Karpas-422 (cell line): ENCODE measurements around the gene ANKRD13B. TPM values are rescaled to one million over a fixed set of nuclear protein-coding genes. Genes with fewer than 3 reads are reported as not detected.
"Not testable (repeated sequence)": the region's sequence is repeated elsewhere in the genome, so short reads cannot be mapped to it uniquely, and the experiment has no call there.

ENCODE experiments used
- DNase-seq: peaks from one replicate; pipeline ENCODE4 v3.0.0-alpha.2; 2015
- H2AFZ ChIP-seq: fragments of 200-600 bp; sonication (generic); 2 replicates; pipeline ENCODE4 v1.6.1; 2014; ENCODE audit warnings: antibody characterized with exemption, low read length, mixed read lengths
- H3K27ac ChIP-seq: fragments of 200-600 bp; sonication (generic); 2 replicates; pipeline ENCODE4 v1.5.1; 2014; ENCODE audit warnings: mild to moderate bottlenecking, low read length, moderate library complexity
- H3K27me3 ChIP-seq: fragments of 200-600 bp; sonication (generic); 2 replicates; pipeline ENCODE4 v1.6.1; 2014; ENCODE audit warnings: low read length, mixed read lengths
- H3K36me3 ChIP-seq: fragments of 200-600 bp; sonication (generic); 2 replicates; pipeline ENCODE4 v1.6.1; 2014; ENCODE audit warnings: low read length, mixed read lengths; ENCODE audit not compliant: insufficient read depth
- H3K4me1 ChIP-seq: fragments of 200-600 bp; sonication (generic); 2 replicates; pipeline ENCODE4 v1.6.1; 2014; ENCODE audit warnings: mild to moderate bottlenecking, low read length, mixed read lengths
- H3K4me2 ChIP-seq: fragments of 200-600 bp; sonication (generic); 2 replicates; pipeline ENCODE4 v1.6.1; 2014; ENCODE audit warnings: low read length, low read depth, mild to moderate bottlenecking; ENCODE audit not compliant: poor library complexity, severe bottlenecking
- H3K4me3 ChIP-seq: fragments of 200-600 bp; sonication (generic); 2 replicates; pipeline ENCODE4 v1.5.1; 2014; ENCODE audit warnings: mild to moderate bottlenecking, antibody characterized with exemption, low read length, mixed read lengths
- H3K79me2 ChIP-seq: fragments of 200-600 bp; sonication (generic); 2 replicates; pipeline ENCODE4 v1.6.1; 2014; ENCODE audit warnings: mild to moderate bottlenecking, low read length, mixed read lengths
- H3K9ac ChIP-seq: fragments of 200-600 bp; sonication (generic); 2 replicates; pipeline ENCODE4 v1.6.0; 2014; ENCODE audit warnings: low read length
- H3K9me2 ChIP-seq: fragments of 200-600 bp; sonication (generic), shearing (Covaris generic); replicated peaks from 2 replicates; pipeline ENCODE4 v1.6.0; 2014; ENCODE audit warnings: mild to moderate bottlenecking, low read length, moderate library complexity; ENCODE audit not compliant: insufficient read depth
- H3K9me3 ChIP-seq: fragments of 300-700, 200-600 bp; sonication (generic); 2 replicates; pipeline ENCODE4 v1.6.1; 2014; ENCODE audit warnings: low read length, mixed read lengths
- H4K20me1 ChIP-seq: fragments of 200-600 bp; sonication (generic); 2 replicates; pipeline ENCODE4 v1.6.1; 2014; ENCODE audit warnings: mild to moderate bottlenecking, antibody characterized with exemption, low read length, low read depth; ENCODE audit not compliant: insufficient read depth
- total RNA-seq: library from RNA; depleted of rRNA; stranded (reverse); fragments of >200 nt; shearing (Covaris generic); gene quantifications from 2 replicates; pipeline ENCODE4 v1.2.3, GENCODE V29; 2014; ENCODE audit warnings: low replicate concordance

ANKRD13B gene
- total RNA-seq, 1 experiment from 2014 or later: 3.5 TPM

- no peak overlapping the region for H3K27ac ChIP-seq
- DNase-seq: no peak
These were observed 57.5 kb downstream of the ANKRD13B start for GRCh38 chr17:29650396-29650795.

GRCh38 chr17:29651913-29652312 is 59.0 kb downstream of the ANKRD13B start:
- DNase-seq: not testable (repeated sequence)

More at GRCh38 chr17:29650396-29650795, 57.5 kb downstream of the ANKRD13B start:
- Histone ChIP-seq H3K9me3 (no peaks in the 10 kb centered on the region), H3K27me3 (no peaks in the 10 kb centered on the region), H3K9me2 (no peaks in the 10 kb centered on the region), H3K4me1 (no peaks in the 10 kb centered on the region; the same call in 1 of the 2 replicates), H2AFZ (no peak overlapping the region), H3K4me2 (no peak overlapping the region), H3K36me3 (peaks cover 17% of the 10 kb centered on the region), H3K79me2 (0 out of 2 replicates have a peak, but pooled peaks cover 5% of the 10 kb centered on the region), H4K20me1 (no peaks in the 10 kb centered on the region), H3K9ac (no peak overlapping the region), H3K4me3 (no peak overlapping the region)

GRCh38 chr17:29652976-29653375 is 60.0 kb downstream of the ANKRD13B start:
- H2AFZ ChIP-seq: no peak overlapping the region
- no peaks in the 10 kb centered on the region; the same call in 1 of the 2 replicates for H3K4me1 ChIP-seq
- H3K4me2 ChIP-seq: no peak overlapping the region
- peaks cover 17% of the 10 kb centered on the region for H3K36me3 ChIP-seq
- H4K20me1 ChIP-seq: no peaks in the 10 kb centered on the region
- no peak overlapping the region for H3K4me3 ChIP-seq
- no peak overlapping the region for H3K27ac ChIP-seq
- 0 out of 2 replicates have a peak, but pooled peaks cover 5% of the 10 kb centered on the region for H3K79me2 ChIP-seq
- no peak for DNase-seq
- H3K9me3 ChIP-seq: no peaks in the 10 kb centered on the region
- no peak overlapping the region for H3K9ac ChIP-seq
- no peaks in the 10 kb centered on the region for H3K27me3 ChIP-seq
- H3K9me2 ChIP-seq: no peaks in the 10 kb centered on the region

More at GRCh38 chr17:29651913-29652312, 59.0 kb downstream of the ANKRD13B start:
- not testable (repeated sequence) for H3K9me2 ChIP-seq, H3K27me3 ChIP-seq, H3K27ac ChIP-seq, H3K4me2 ChIP-seq, H3K9ac ChIP-seq, H4K20me1 ChIP-seq, H3K79me2 ChIP-seq, H3K9me3 ChIP-seq, H2AFZ ChIP-seq, H3K4me1 ChIP-seq, H3K4me3 ChIP-seq
- peaks cover 17% of the 10 kb centered on the region for H3K36me3 ChIP-seq

GRCh38 chr17:29653995-29654714 is 61.2 kb downstream of the ANKRD13B start:
- Histone ChIP-seq H3K9me3 (no peaks in the 10 kb centered on the region), H3K27me3 (no peaks in the 10 kb centered on the region), H3K4me1 (no peaks in the 10 kb centered on the region; the same call in 1 of the 2 replicates), H3K4me3 (no peak overlapping the region), H3K27ac (no peak overlapping the region), H3K36me3 (peaks cover 21% of the 10 kb centered on the region), H3K9me2 (no peaks in the 10 kb centered on the region), H4K20me1 (no peaks in the 10 kb centered on the region), H2AFZ (no peak overlapping the region), H3K4me2 (no peak overlapping the region), H3K79me2 (peaks cover 5% of the 10 kb centered on the region; the same call in 1 of the 2 replicates), H3K9ac (no peak overlapping the region)
- DNase-seq: no peak

- Histone ChIP-seq H3K9ac (no peak overlapping the region), H3K4me1 (no peaks in the 10 kb centered on the region; the same call in 1 of the 2 replicates), H3K36me3 (peaks cover 22% of the 10 kb centered on the region), H2AFZ (no peak overlapping the region), H3K9me3 (no peaks in the 10 kb centered on the region), H3K79me2 (peaks cover 5% of the 10 kb centered on the region; the same call in 1 of the 2 replicates), H4K20me1 (no peaks in the 10 kb centered on the region), H3K9me2 (no peaks in the 10 kb centered on the region), H3K4me2 (no peak overlapping the region), H3K4me3 (no peak overlapping the region), H3K27me3 (no peaks in the 10 kb centered on the region), H3K27ac (no peak overlapping the region)
- no peak for DNase-seq
These were observed 62.4 kb downstream of the ANKRD13B start for GRCh38 chr17:29655323-29655722.

GRCh38 chr17:29659155-29659554 is 66.2 kb downstream of the ANKRD13B start:
- no peaks in the 10 kb centered on the region for H3K27me3 ChIP-seq
- H3K4me3 ChIP-seq: no peak overlapping the region
- H3K27ac ChIP-seq: no peak overlapping the region
- H3K9me2 ChIP-seq: no peaks in the 10 kb centered on the region
- H3K9ac ChIP-seq: no peak overlapping the region
- no peak overlapping the region for H3K4me2 ChIP-seq
- peaks cover 2% of the 10 kb centered on the region; the same call in 1 of the 2 replicates for H3K79me2 ChIP-seq
- peaks cover 11% of the 10 kb centered on the region for H3K4me1 ChIP-seq
- no peaks in the 10 kb centered on the region for H3K9me3 ChIP-seq
- no peak for DNase-seq
- H4K20me1 ChIP-seq: no peaks in the 10 kb centered on the region
- H2AFZ ChIP-seq: no peak overlapping the region
- H3K36me3 ChIP-seq: peaks cover 22% of the 10 kb centered on the region

- Histone ChIP-seq H3K27ac (no peak overlapping the region), H3K36me3 (peaks cover 19% of the 10 kb centered on the region; the same call in 1 of the 2 replicates), H3K4me3 (no peak overlapping the region), H3K9me2 (no peaks in the 10 kb centered on the region), H3K9me3 (no peaks in the 10 kb centered on the region), H2AFZ (no peak overlapping the region), H3K4me1 (peaks cover 15% of the 10 kb centered on the region), H3K27me3 (no peaks in the 10 kb centered on the region), H3K79me2 (peaks cover 4% of the 10 kb centered on the region; the same call in 1 of the 2 replicates), H3K4me2 (no peak overlapping the region), H3K9ac (no peak overlapping the region), H4K20me1 (no peaks in the 10 kb centered on the region)
- DNase-seq: no peak
These were observed 68.3 kb downstream of the ANKRD13B start for GRCh38 chr17:29661213-29661612.

- H3K4me2 ChIP-seq: no peak overlapping the region
- no peaks in the 10 kb centered on the region for H3K9me3 ChIP-seq
- no peaks in the 10 kb centered on the region for H3K27me3 ChIP-seq
- peaks cover 4% of the 10 kb centered on the region; the same call in 1 of the 2 replicates for H3K79me2 ChIP-seq
- no peaks in the 10 kb centered on the region for H3K9me2 ChIP-seq
- no peak overlapping the region for H2AFZ ChIP-seq
- no peak overlapping the region for H3K9ac ChIP-seq
- no peak overlapping the region for H3K4me3 ChIP-seq
- H3K27ac ChIP-seq: no peak overlapping the region
- H3K36me3 ChIP-seq: peaks cover 30% of the 10 kb centered on the region; the same call in 1 of the 2 replicates
- H4K20me1 ChIP-seq: no peaks in the 10 kb centered on the region
- H3K4me1 ChIP-seq: peaks cover 15% of the 10 kb centered on the region
- no peak for DNase-seq
These were observed 70.2 kb downstream of the ANKRD13B start for GRCh38 chr17:29663155-29663554.
